ENCODE results near the gene CAPN11.

CAPN11 gene

GRCh38 chr6:44133981-44134711, 24.5 kb upstream of the CAPN11 start:
- TF ChIP-seq CTCF (IDR thresholded peaks at IDR 0.05): no peak

GRCh38 chr6:44135173-44135758, 23.4 kb upstream of the CAPN11 start:
- no peaks in the 10 kb centered on the region for H3K36me3 ChIP-seq (ENCODE audit: control insufficient read depth, insufficient read depth, low read length)
- TF ChIP-seq CTCF (IDR thresholded peaks at IDR 0.05): no peak

More at GRCh38 chr6:44133981-44134711, 24.5 kb upstream of the CAPN11 start:
- H3K4me1 ChIP-seq: no peaks in the 10 kb centered on the region
- H3K4me2 ChIP-seq (ENCODE audit: low read length): no peak overlapping the region
- no peaks in the 10 kb centered on the region for H3K27me3 ChIP-seq (ENCODE audit: control insufficient read depth, insufficient read depth, low read length)
- no peaks in the 10 kb centered on the region for H3K79me2 ChIP-seq
- no peak overlapping the region for H2AFZ ChIP-seq
- H3K27ac ChIP-seq: no peak overlapping the region
- no peak overlapping the region for H3K9ac ChIP-seq
- H3K36me3 ChIP-seq (ENCODE audit: control insufficient read depth, insufficient read depth, low read length): no peaks in the 10 kb centered on the region
- no peak overlapping the region for H3K4me3 ChIP-seq (ENCODE audit: low read depth, low read length)
- no peaks in the 10 kb centered on the region for H3K9me3 ChIP-seq (ENCODE audit: control insufficient read depth, low read length)

GRCh38 chr6:44135875-44136274, 22.7 kb upstream of the CAPN11 start:
- Histone ChIP-seq H3K9me3 (ENCODE audit: control insufficient read depth, low read length) (no peaks in the 10 kb centered on the region), H3K4me3 (ENCODE audit: low read depth, low read length) (no peak overlapping the region), H3K27ac (no peak overlapping the region), H3K9ac (no peak overlapping the region), H3K79me2 (no peaks in the 10 kb centered on the region), H2AFZ (no peak overlapping the region), H3K4me2 (ENCODE audit: low read length) (no peak overlapping the region), H3K36me3 (ENCODE audit: control insufficient read depth, insufficient read depth, low read length) (no peaks in the 10 kb centered on the region), H3K27me3 (ENCODE audit: control insufficient read depth, insufficient read depth, low read length) (no peaks in the 10 kb centered on the region), H3K4me1 (no peaks in the 10 kb centered on the region)
- no peak for TF ChIP-seq CTCF (IDR thresholded peaks at IDR 0.05)

More at GRCh38 chr6:44135173-44135758, 23.4 kb upstream of the CAPN11 start:
- no peak overlapping the region for H2AFZ ChIP-seq
- H3K4me1 ChIP-seq: no peaks in the 10 kb centered on the region
- H3K27me3 ChIP-seq (ENCODE audit: control insufficient read depth, insufficient read depth, low read length): no peaks in the 10 kb centered on the region
- H3K4me3 ChIP-seq (ENCODE audit: low read depth, low read length): no peak overlapping the region
- H3K9ac ChIP-seq: no peak overlapping the region
- H3K79me2 ChIP-seq: no peaks in the 10 kb centered on the region
- no peak overlapping the region for H3K4me2 ChIP-seq (ENCODE audit: low read length)
- H3K9me3 ChIP-seq (ENCODE audit: control insufficient read depth, low read length): no peaks in the 10 kb centered on the region
- no peak overlapping the region for H3K27ac ChIP-seq

- no peak overlapping the region for H3K27ac ChIP-seq
- no peaks in the 10 kb centered on the region for H3K36me3 ChIP-seq (ENCODE audit: control insufficient read depth, insufficient read depth, low read length)
- no peak overlapping the region for H3K9ac ChIP-seq
- H2AFZ ChIP-seq: no peak overlapping the region
- H3K4me3 ChIP-seq (ENCODE audit: low read depth, low read length): no peak overlapping the region
- H3K79me2 ChIP-seq: no peaks in the 10 kb centered on the region
- H3K4me2 ChIP-seq (ENCODE audit: low read length): no peak overlapping the region
- H3K27me3 ChIP-seq (ENCODE audit: control insufficient read depth, insufficient read depth, low read length): no peaks in the 10 kb centered on the region
- no peaks in the 10 kb centered on the region for H3K9me3 ChIP-seq (ENCODE audit: control insufficient read depth, low read length)
- no peak for TF ChIP-seq CTCF (IDR thresholded peaks at IDR 0.05)
- no peaks in the 10 kb centered on the region for H3K4me1 ChIP-seq
These were observed 19.8 kb upstream of the CAPN11 start for GRCh38 chr6:44138717-44139350.

Data from parathyroid adenoma (tissue), 2 donors.